IMR-90 (cell line): ENCODE measurements around the gene SLC44A1. TPM values are rescaled to one million over a fixed set of nuclear protein-coding genes. Genes with fewer than 3 reads are reported as not detected.

ENCODE experiments used
- ATAC-seq: fragments of 200-7000 bp; cut with Tn5 transposase; 2 replicates; pipeline ENCODE4 v1.9.1; 2020; ENCODE audit warnings: low read depth, mild to moderate bottlenecking, moderate library complexity
- BruUV-seq: library from RNA; stranded (reverse); fragments of 400-500 nt; replicated peaks from 2 replicates; lab custom pipeline; 2021; lab: Mats Ljungman, UMichigan
- CTCF ChIA-PET: fragments of 300-600 bp; formaldehyde crosslinking; extraction: SDS; loops from one replicate; lab custom pipeline; 2021; ENCODE audit warnings: antibody characterized with exemption; lab: Yijun Ruan, JAX
- POLR2A ChIA-PET: fragments of 300-600 bp; sonication (Branson Sonifier 250); formaldehyde crosslinking; loops from one replicate; lab custom pipeline; 2022; ENCODE audit warnings: antibody characterized with exemption; ENCODE audit not compliant: unreplicated experiment; lab: Charles Lee
- DNase-seq: peaks from one replicate; pipeline ENCODE4 v3.0.0; 2013
- H2AFZ ChIP-seq: replicated peaks from 2 replicates; pipeline ENCODE3; 2013; ENCODE audit warnings: low read length, mild to moderate bottlenecking; ENCODE audit not compliant: poor library complexity
- H2AK5ac ChIP-seq: 2 replicates; pipeline ENCODE4 v1.6.1; 2013; ENCODE audit warnings: low read depth, low read length, inconsistent platforms
- H2AK9ac ChIP-seq: replicated peaks from 2 replicates; pipeline ENCODE3; 2013; ENCODE audit warnings: mild to moderate bottlenecking, low read depth, low read length, moderate library complexity; ENCODE audit not compliant: poor library complexity
- H2BK120ac ChIP-seq: 2 replicates; pipeline ENCODE4 v1.6.1; 2013; ENCODE audit warnings: low read depth, low read length, inconsistent platforms
- H2BK15ac ChIP-seq: 3 replicates; pipeline ENCODE4 v1.6.1; 2013; ENCODE audit warnings: low read depth, low read length, inconsistent platforms
- H2BK20ac ChIP-seq: 2 replicates; pipeline ENCODE4 v1.6.1; 2013; ENCODE audit warnings: low read depth, mild to moderate bottlenecking, inconsistent platforms, low read length, moderate library complexity
- H2BK5ac ChIP-seq: 2 replicates; pipeline ENCODE4 v1.6.1; 2013; ENCODE audit warnings: mild to moderate bottlenecking, low read depth, low read length, inconsistent platforms; ENCODE audit not compliant: poor library complexity, severe bottlenecking
- H3K14ac ChIP-seq: replicated peaks from 2 replicates; pipeline ENCODE4 v1.6.1; 2013; ENCODE audit warnings: low read depth, low read length, inconsistent platforms
- H3K18ac ChIP-seq: 2 replicates; pipeline ENCODE4 v1.6.1; 2013; ENCODE audit warnings: low read depth, low read length, control low read depth
- H3K23ac ChIP-seq: 2 replicates; pipeline ENCODE4 v1.6.1; 2013; ENCODE audit warnings: low read depth, low read length, inconsistent platforms
- H3K27ac ChIP-seq: 2 replicates; pipeline ENCODE4 v1.5.1; 2013; ENCODE audit warnings: mild to moderate bottlenecking, control low read depth, low read length; ENCODE audit not compliant: insufficient read depth
- H3K27me3 ChIP-seq: 2 replicates; pipeline ENCODE4 v1.6.1; 2013; ENCODE audit warnings: low read length; ENCODE audit not compliant: control insufficient read depth, insufficient read depth
- H3K36me3 ChIP-seq: 2 replicates; pipeline ENCODE4 v1.6.1; 2013; ENCODE audit warnings: low read length, mixed read lengths; ENCODE audit not compliant: control insufficient read depth, insufficient read depth
- H3K4ac ChIP-seq: 2 replicates; pipeline ENCODE4 v1.6.1; 2013; ENCODE audit warnings: low read depth, low read length, inconsistent platforms
- H3K4me1 ChIP-seq: 2 replicates; pipeline ENCODE4 v1.6.1; 2013; ENCODE audit warnings: low read length, mixed read lengths; ENCODE audit not compliant: control insufficient read depth, insufficient read depth
- H3K4me2 ChIP-seq: 2 replicates; pipeline ENCODE4 v1.6.1; 2013; ENCODE audit warnings: low read depth, mild to moderate bottlenecking, control low read depth, low read length, moderate library complexity
- H3K4me3 ChIP-seq: 2 replicates; pipeline ENCODE4 v1.5.1; 2013; ENCODE audit warnings: low read depth, mild to moderate bottlenecking, control low read depth, low read length, moderate library complexity; ENCODE audit not compliant: insufficient read depth
- H3K56ac ChIP-seq: 2 replicates; pipeline ENCODE4 v1.6.1; 2013; ENCODE audit warnings: low read length, inconsistent platforms; ENCODE audit not compliant: insufficient read depth; ENCODE audit errors: extremely low read depth
- H3K79me1 ChIP-seq, 2 experiments: 2 replicates each; pipeline ENCODE4 v1.6.1; 2013; ENCODE audit warnings: low read length in 2 of 2, inconsistent platforms in 1 of 2, low read depth in 1 of 2
- H3K9ac ChIP-seq: 2 replicates; pipeline ENCODE4 v1.6.1; 2013; ENCODE audit warnings: low read depth, low read length, control low read depth
- H3K9me1 ChIP-seq: 2 replicates; pipeline ENCODE4 v1.6.1; 2013; ENCODE audit warnings: low read length, inconsistent platforms; ENCODE audit not compliant: insufficient read depth
- H3K9me3 ChIP-seq: 2 replicates; pipeline ENCODE4 v1.6.1; 2013; ENCODE audit warnings: low read length; ENCODE audit not compliant: control insufficient read depth, insufficient read depth
- H4K20me1 ChIP-seq: 2 replicates; pipeline ENCODE4 v1.6.1; 2013; ENCODE audit warnings: low read length, inconsistent platforms; ENCODE audit not compliant: insufficient read depth
- H4K5ac ChIP-seq: 2 replicates; pipeline ENCODE4 v1.6.1; 2013; ENCODE audit warnings: mild to moderate bottlenecking, low read depth, low read length, control low read depth
- H4K8ac ChIP-seq, 2 experiments: 2 replicates each; pipeline ENCODE4 v1.6.1; 2013; ENCODE audit warnings: low read depth in 2 of 2, low read length in 2 of 2, control low read depth in 1 of 2, inconsistent platforms in 1 of 2
- H4K91ac ChIP-seq: 2 replicates; pipeline ENCODE4 v1.6.1; 2013; ENCODE audit warnings: low read depth, low read length, inconsistent platforms; ENCODE audit not compliant: insufficient read depth
- BHLHE40 ChIP-seq: fragments of 150-350 bp; IDR thresholded peaks from 2 replicates; pipeline ENCODE4 v1.6.1; 2016; ENCODE audit warnings: mild to moderate bottlenecking, low read depth, low read length
- CEBPB ChIP-seq: IDR thresholded peaks from 2 replicates; pipeline ENCODE4 v1.6.1; 2012; ENCODE audit warnings: low read depth, low read length, improper control_type of control experiment
- CHD1 ChIP-seq: IDR thresholded peaks from 2 replicates; pipeline ENCODE4 v1.6.1; 2012; ENCODE audit warnings: low read depth, low read length, improper control_type of control experiment
- FOS ChIP-seq: fragments of 150-350 bp; IDR thresholded peaks from 2 replicates; pipeline ENCODE4 v1.6.1; 2016; ENCODE audit warnings: low read depth, low read length
- MAFK ChIP-seq: IDR thresholded peaks from 2 replicates; pipeline ENCODE4 v1.6.1; 2012; ENCODE audit warnings: low read depth, low read length, improper control_type of control experiment
- MAZ ChIP-seq: IDR thresholded peaks from 2 replicates; pipeline ENCODE4 v1.6.1; 2012; ENCODE audit warnings: low read depth, mild to moderate bottlenecking, low read length, improper control_type of control experiment, moderate library complexity, borderline replicate concordance
- MXI1 ChIP-seq: IDR thresholded peaks from 2 replicates; pipeline ENCODE4 v1.6.1; 2012; ENCODE audit warnings: low read depth, mild to moderate bottlenecking, low read length, moderate library complexity, borderline replicate concordance
- NFE2L2 ChIP-seq: fragments of 150-350 bp; IDR thresholded peaks from 2 replicates; pipeline ENCODE4 v1.6.1; 2016; ENCODE audit warnings: low read depth, mild to moderate bottlenecking, low read length
- POLR2A ChIP-seq: IDR thresholded peaks from 2 replicates; pipeline ENCODE4 v1.6.1; 2012; ENCODE audit warnings: mild to moderate bottlenecking, low read depth, low read length
- RAD21 ChIP-seq: IDR thresholded peaks from 2 replicates; pipeline ENCODE4 v1.6.1; 2012; ENCODE audit warnings: low read length, improper control_type of control experiment
- RCOR1 ChIP-seq: IDR thresholded peaks from 2 replicates; pipeline ENCODE4 v1.6.1; 2012; ENCODE audit warnings: mild to moderate bottlenecking, low read length, improper control_type of control experiment; ENCODE audit not compliant: insufficient replicate concordance
- RFX5 ChIP-seq: IDR thresholded peaks from 2 replicates; pipeline ENCODE4 v1.8.0; 2012; ENCODE audit warnings: low read depth, mild to moderate bottlenecking, low read length, moderate library complexity
- SMC3 ChIP-seq: fragments of 150-350 bp; IDR thresholded peaks from 2 replicates; pipeline ENCODE4 v1.6.1; 2016; ENCODE audit warnings: low read depth, mild to moderate bottlenecking, antibody characterized with exemption, low read length, moderate library complexity
- USF2 ChIP-seq: fragments of 150-350 bp; IDR thresholded peaks from 2 replicates; pipeline ENCODE4 v1.6.1; 2017; ENCODE audit warnings: mild to moderate bottlenecking, antibody characterized with exemption, low read length, low read depth
- WGBS, 2 experiments: methylation state at CpG; one replicate each; pipeline versions ENCODE4 v1.1.5 to v1.1.7; 2013; ENCODE audit warnings: missing lambda C conversion rate in 2 of 2; ENCODE audit not compliant: insufficient read length in 1 of 2; ENCODE audit errors: extremely low coverage in 2 of 2; 5-methylcytosine and 5-hydroxymethylcytosine counted together
- dilution Hi-C: fragments of 300-500 bp; cut with HindIII; formaldehyde crosslinking; loops from one replicate; pipeline ENCODE4 v1.14.3; 2018; ENCODE audit warnings: low sequenced_read_pairs; ENCODE audit not compliant: unreplicated experiment
- in situ Hi-C: fragments of 300-500 bp; cut with MboI; formaldehyde crosslinking; loops from 3 replicates; pipeline ENCODE4 v1.14.3; 2019; ENCODE audit warnings: low sequenced_read_pairs, inconsistent platforms, mixed read lengths
- intact Hi-C: fragments of 100-400 bp; cut with micrococcal nuclease; formaldehyde crosslinking; loops from 2 replicates; pipeline ENCODE4 v1.10.0; 2022
- polyA plus RNA-seq, 3 experiments: library from polyadenylated mRNA; depleted of rRNA; stranded (reverse); fragments of >200 nt; gene quantifications; 2 replicates each; pipeline ENCODE4 v1.2.3, GENCODE V29; 2012; ENCODE audit warnings: low replicate concordance in 1 of 3
- total RNA-seq: library from RNA; depleted of rRNA; stranded (reverse); fragments of >200 nt; gene quantifications from 2 replicates; pipeline ENCODE4 v1.2.3, GENCODE V29; 2012
- TF ChIP-seq, protein P1 (sequence below): conservative IDR thresholded peaks from 2 replicates; pipeline ENCODE4 v1.5.1; 2012; ENCODE audit warnings: mild to moderate bottlenecking, low read depth, low read length, improper control_type of control experiment

The SLC44A1 gene
- total and polyA plus RNA-seq, 2 of the 4 experiments (the other 2 are of a cell fraction), result 5.2 to 21.7 TPM

GRCh38 chr9:105309531-105309931, 65.1 kb downstream of the SLC44A1 start:
- ATAC-seq, result no peak
- no TSS peak for BruUV-seq
- POLR2A ChIA-PET, result no interaction called here

More at GRCh38 chr9:105309531-105309931, 65.1 kb downstream of the SLC44A1 start:
- dilution Hi-C loops (no loop called here), in situ Hi-C loops (no loop called here), intact Hi-C loops (no loop called here)
- Histone ChIP-seq H3K9me1 (peaks cover 3% of the 10 kb centered on the region; the same call in 1 of the 2 replicates), H4K91ac (no peak overlapping the region), H3K56ac (no peak overlapping the region), H4K8ac (no peak overlapping the region), H2AK9ac (no peak overlapping the region), H3K4me1 (peaks cover 4% of the 10 kb centered on the region), H3K9me3 (no peaks in the 10 kb centered on the region), H2BK15ac (no peak overlapping the region), H2AK5ac (no peak overlapping the region), H2BK5ac (no peak overlapping the region), H2BK120ac (no peak overlapping the region), H4K5ac (no peak overlapping the region), H3K36me3 (no peaks in the 10 kb centered on the region; the same call in 1 of the 2 replicates), H3K79me1 (peaks cover 0 to 8% of the 10 kb centered on the region in 2 experiments; a peak in 2 of 4 replicates), H3K4me2 (no peak overlapping the region), H3K18ac (no peak overlapping the region), H3K4me3 (no peak overlapping the region), H3K9ac (no peak overlapping the region), H3K23ac (no peak overlapping the region), H2AFZ (no peak overlapping the region), H3K4ac (no peak overlapping the region), H3K27me3 (no peaks in the 10 kb centered on the region), H3K27ac (no peak overlapping the region), H3K14ac (no peak overlapping the region), H4K20me1 (no peaks in the 10 kb centered on the region), H2BK20ac (no peak overlapping the region)
- no peak for DNase-seq
- WGBS, 2 experiments, result 86% methylated on average over 1 of the region's 3 CpGs; no CpG with 5 or more reads in 1 of the 2 experiments
- no peak for TF ChIP-seq FOS
- no peak for TF ChIP-seq RFX5
- TF ChIP-seq CHD1, result no peak
- no peak for TF ChIP-seq RAD21
- TF ChIP-seq CEBPB, result no peak
- no peak for TF ChIP-seq MXI1
- no peak for TF ChIP-seq USF2
- TF ChIP-seq, protein P1, sequence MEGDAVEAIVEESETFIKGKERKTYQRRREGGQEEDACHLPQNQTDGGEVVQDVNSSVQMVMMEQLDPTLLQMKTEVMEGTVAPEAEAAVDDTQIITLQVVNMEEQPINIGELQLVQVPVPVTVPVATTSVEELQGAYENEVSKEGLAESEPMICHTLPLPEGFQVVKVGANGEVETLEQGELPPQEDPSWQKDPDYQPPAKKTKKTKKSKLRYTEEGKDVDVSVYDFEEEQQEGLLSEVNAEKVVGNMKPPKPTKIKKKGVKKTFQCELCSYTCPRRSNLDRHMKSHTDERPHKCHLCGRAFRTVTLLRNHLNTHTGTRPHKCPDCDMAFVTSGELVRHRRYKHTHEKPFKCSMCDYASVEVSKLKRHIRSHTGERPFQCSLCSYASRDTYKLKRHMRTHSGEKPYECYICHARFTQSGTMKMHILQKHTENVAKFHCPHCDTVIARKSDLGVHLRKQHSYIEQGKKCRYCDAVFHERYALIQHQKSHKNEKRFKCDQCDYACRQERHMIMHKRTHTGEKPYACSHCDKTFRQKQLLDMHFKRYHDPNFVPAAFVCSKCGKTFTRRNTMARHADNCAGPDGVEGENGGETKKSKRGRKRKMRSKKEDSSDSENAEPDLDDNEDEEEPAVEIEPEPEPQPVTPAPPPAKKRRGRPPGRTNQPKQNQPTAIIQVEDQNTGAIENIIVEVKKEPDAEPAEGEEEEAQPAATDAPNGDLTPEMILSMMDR, result no peak
- TF ChIP-seq BHLHE40, result no peak
- no peak for TF ChIP-seq NFE2L2
- TF ChIP-seq MAFK, result no peak
- no peak for TF ChIP-seq SMC3
- no peak for TF ChIP-seq MAZ
- no peak for TF ChIP-seq RCOR1
- no peak for TF ChIP-seq POLR2A
- CTCF ChIA-PET, result no interaction called here
